Measurements from ENCODE around the gene FOXL1.

The FOXL1 gene

GRCh38 chr16:86537486-86537885 lies 40.9 kb upstream of the FOXL1 start:
- H3K9me3 ChIP-seq (replicated peaks; ENCODE audit: low read length), result no peaks in the 10 kb centered on the region
- H3K9ac ChIP-seq (ENCODE audit: low read depth, low read length), result no peak overlapping the region
- no peaks in the 10 kb centered on the region for H3K27me3 ChIP-seq (ENCODE audit: control insufficient read depth, insufficient read depth, low read length)
- H3K4me2 ChIP-seq (ENCODE audit: low read length), result no peak overlapping the region
- H3K4me1 ChIP-seq (ENCODE audit: control insufficient read depth, insufficient read depth, low read length), result no peaks in the 10 kb centered on the region
- H3K36me3 ChIP-seq (ENCODE audit: insufficient read depth, low read length), result peaks cover 39% of the 10 kb centered on the region
- no peak overlapping the region for H3K4me3 ChIP-seq (ENCODE audit: low read length)

- Histone ChIP-seq H3K36me3 (ENCODE audit: insufficient read depth, low read length) (peaks cover 41% of the 10 kb centered on the region), H3K4me3 (ENCODE audit: low read length) (no peak overlapping the region), H3K4me2 (ENCODE audit: low read length) (no peak overlapping the region), H3K4me1 (ENCODE audit: control insufficient read depth, insufficient read depth, low read length) (no peaks in the 10 kb centered on the region), H3K27me3 (ENCODE audit: control insufficient read depth, insufficient read depth, low read length) (no peaks in the 10 kb centered on the region), H3K9me3 (replicated peaks; ENCODE audit: low read length) (no peaks in the 10 kb centered on the region), H3K9ac (ENCODE audit: low read depth, low read length) (no peak overlapping the region)
Measured at GRCh38 chr16:86538196-86538780, 40.1 kb upstream of the FOXL1 start.

- no peak overlapping the region for H3K4me2 ChIP-seq (ENCODE audit: low read length)
- H3K9ac ChIP-seq (ENCODE audit: low read depth, low read length), result no peak overlapping the region
- H3K36me3 ChIP-seq (ENCODE audit: insufficient read depth, low read length), result peaks cover 44% of the 10 kb centered on the region
- no peaks in the 10 kb centered on the region for H3K9me3 ChIP-seq (replicated peaks; ENCODE audit: low read length)
- H3K4me3 ChIP-seq (ENCODE audit: low read length), result no peak overlapping the region
- no peaks in the 10 kb centered on the region for H3K4me1 ChIP-seq (ENCODE audit: control insufficient read depth, insufficient read depth, low read length)
- no peaks in the 10 kb centered on the region for H3K27me3 ChIP-seq (ENCODE audit: control insufficient read depth, insufficient read depth, low read length)
Measured at GRCh38 chr16:86540894-86541293, 37.5 kb upstream of the FOXL1 start.

- H3K27me3 ChIP-seq (ENCODE audit: control insufficient read depth, insufficient read depth, low read length), result no peaks in the 10 kb centered on the region
- no peaks in the 10 kb centered on the region for H3K9me3 ChIP-seq (replicated peaks; ENCODE audit: low read length)
- H3K9ac ChIP-seq (ENCODE audit: low read depth, low read length), result no peak overlapping the region
- H3K4me2 ChIP-seq (ENCODE audit: low read length), result no peak overlapping the region
- no peak overlapping the region for H3K4me3 ChIP-seq (ENCODE audit: low read length)
- no peaks in the 10 kb centered on the region for H3K4me1 ChIP-seq (ENCODE audit: control insufficient read depth, insufficient read depth, low read length)
- peaks cover 44% of the 10 kb centered on the region for H3K36me3 ChIP-seq (ENCODE audit: insufficient read depth, low read length)
Measured at GRCh38 chr16:86541560-86541959, 36.8 kb upstream of the FOXL1 start.

- H3K4me3 ChIP-seq (ENCODE audit: low read length), result no peak overlapping the region
- no peak overlapping the region for H3K9ac ChIP-seq (ENCODE audit: low read depth, low read length)
- H3K4me1 ChIP-seq (ENCODE audit: control insufficient read depth, insufficient read depth, low read length), result no peaks in the 10 kb centered on the region
- no peak overlapping the region for H3K4me2 ChIP-seq (ENCODE audit: low read length)
- H3K9me3 ChIP-seq (replicated peaks; ENCODE audit: low read length), result no peaks in the 10 kb centered on the region
- no peaks in the 10 kb centered on the region for H3K27me3 ChIP-seq (ENCODE audit: control insufficient read depth, insufficient read depth, low read length)
- peaks cover 47% of the 10 kb centered on the region for H3K36me3 ChIP-seq (ENCODE audit: insufficient read depth, low read length)
Measured at GRCh38 chr16:86542756-86543750, 35.3 kb upstream of the FOXL1 start.

- Histone ChIP-seq H3K27me3 (ENCODE audit: control insufficient read depth, insufficient read depth, low read length) (no peaks in the 10 kb centered on the region), H3K36me3 (ENCODE audit: insufficient read depth, low read length) (peaks cover 27% of the 10 kb centered on the region), H3K4me2 (ENCODE audit: low read length) (no peak overlapping the region), H3K4me3 (ENCODE audit: low read length) (no peak overlapping the region), H3K9ac (ENCODE audit: low read depth, low read length) (no peak overlapping the region), H3K4me1 (ENCODE audit: control insufficient read depth, insufficient read depth, low read length) (no peaks in the 10 kb centered on the region), H3K9me3 (replicated peaks; ENCODE audit: low read length) (no peaks in the 10 kb centered on the region)
Measured at GRCh38 chr16:86545481-86545880, 32.9 kb upstream of the FOXL1 start.

- Histone ChIP-seq H3K4me1 (ENCODE audit: control insufficient read depth, insufficient read depth, low read length) (no peaks in the 10 kb centered on the region), H3K36me3 (ENCODE audit: insufficient read depth, low read length) (peaks cover 26% of the 10 kb centered on the region), H3K9ac (ENCODE audit: low read depth, low read length) (no peak overlapping the region), H3K4me2 (ENCODE audit: low read length) (no peak overlapping the region), H3K9me3 (replicated peaks; ENCODE audit: low read length) (no peaks in the 10 kb centered on the region), H3K27me3 (ENCODE audit: control insufficient read depth, insufficient read depth, low read length) (no peaks in the 10 kb centered on the region), H3K4me3 (ENCODE audit: low read length) (no peak overlapping the region)
Measured at GRCh38 chr16:86545954-86546637, 32.3 kb upstream of the FOXL1 start.

- H3K4me2 ChIP-seq (ENCODE audit: low read length), result no peak overlapping the region
- no peak overlapping the region for H3K9ac ChIP-seq (ENCODE audit: low read depth, low read length)
- H3K9me3 ChIP-seq (replicated peaks; ENCODE audit: low read length), result no peaks in the 10 kb centered on the region
- H3K4me3 ChIP-seq (ENCODE audit: low read length), result no peak overlapping the region
- no peaks in the 10 kb centered on the region for H3K27me3 ChIP-seq (ENCODE audit: control insufficient read depth, insufficient read depth, low read length)
- H3K4me1 ChIP-seq (ENCODE audit: control insufficient read depth, insufficient read depth, low read length), result no peaks in the 10 kb centered on the region
- H3K36me3 ChIP-seq (ENCODE audit: insufficient read depth, low read length), result peaks cover 26% of the 10 kb centered on the region
Measured at GRCh38 chr16:86546638-86547013, 31.7 kb upstream of the FOXL1 start.

GRCh38 chr16:86547286-86547685 lies 31.1 kb upstream of the FOXL1 start:
- no peaks in the 10 kb centered on the region for H3K27me3 ChIP-seq (ENCODE audit: control insufficient read depth, insufficient read depth, low read length)
- H3K4me2 ChIP-seq (ENCODE audit: low read length), result no peak overlapping the region

GRCh38 chr16:86549076-86549892 lies 29.1 kb upstream of the FOXL1 start:
- Histone ChIP-seq H3K4me3 (ENCODE audit: low read length) (no peak overlapping the region), H3K27me3 (ENCODE audit: control insufficient read depth, insufficient read depth, low read length) (no peaks in the 10 kb centered on the region), H3K9ac (ENCODE audit: low read depth, low read length) (no peak overlapping the region), H3K9me3 (replicated peaks; ENCODE audit: low read length) (no peaks in the 10 kb centered on the region), H3K4me2 (ENCODE audit: low read length) (no peak overlapping the region), H3K4me1 (ENCODE audit: control insufficient read depth, insufficient read depth, low read length) (peaks cover 2% of the 10 kb centered on the region), H3K36me3 (ENCODE audit: insufficient read depth, low read length) (peaks cover 20% of the 10 kb centered on the region)

More at GRCh38 chr16:86547286-86547685, 31.1 kb upstream of the FOXL1 start:
- Histone ChIP-seq H3K9ac (ENCODE audit: low read depth, low read length) (no peak overlapping the region), H3K4me3 (ENCODE audit: low read length) (no peak overlapping the region), H3K36me3 (ENCODE audit: insufficient read depth, low read length) (peaks cover 24% of the 10 kb centered on the region), H3K9me3 (replicated peaks; ENCODE audit: low read length) (no peaks in the 10 kb centered on the region), H3K4me1 (ENCODE audit: control insufficient read depth, insufficient read depth, low read length) (no peaks in the 10 kb centered on the region)

GRCh38 chr16:86549893-86550190 lies 28.5 kb upstream of the FOXL1 start:
- H3K9me3 ChIP-seq (replicated peaks; ENCODE audit: low read length), result no peaks in the 10 kb centered on the region
- no peak overlapping the region for H3K4me2 ChIP-seq (ENCODE audit: low read length)
- H3K4me3 ChIP-seq (ENCODE audit: low read length), result no peak overlapping the region
- peaks cover 4% of the 10 kb centered on the region for H3K4me1 ChIP-seq (ENCODE audit: control insufficient read depth, insufficient read depth, low read length)
- peaks cover 20% of the 10 kb centered on the region for H3K36me3 ChIP-seq (ENCODE audit: insufficient read depth, low read length)
- H3K27me3 ChIP-seq (ENCODE audit: control insufficient read depth, insufficient read depth, low read length), result no peaks in the 10 kb centered on the region
- H3K9ac ChIP-seq (ENCODE audit: low read depth, low read length), result no peak overlapping the region

Measured in skeletal muscle satellite cell (primary cell).